ENCODE data around the gene MSI2.

MSI2 gene

GRCh38 chr17:57524839-57525568 is 268.7 kb downstream of the MSI2 start:
- no peak for DNase-seq (ENCODE audit: low read depth)

DNA sequence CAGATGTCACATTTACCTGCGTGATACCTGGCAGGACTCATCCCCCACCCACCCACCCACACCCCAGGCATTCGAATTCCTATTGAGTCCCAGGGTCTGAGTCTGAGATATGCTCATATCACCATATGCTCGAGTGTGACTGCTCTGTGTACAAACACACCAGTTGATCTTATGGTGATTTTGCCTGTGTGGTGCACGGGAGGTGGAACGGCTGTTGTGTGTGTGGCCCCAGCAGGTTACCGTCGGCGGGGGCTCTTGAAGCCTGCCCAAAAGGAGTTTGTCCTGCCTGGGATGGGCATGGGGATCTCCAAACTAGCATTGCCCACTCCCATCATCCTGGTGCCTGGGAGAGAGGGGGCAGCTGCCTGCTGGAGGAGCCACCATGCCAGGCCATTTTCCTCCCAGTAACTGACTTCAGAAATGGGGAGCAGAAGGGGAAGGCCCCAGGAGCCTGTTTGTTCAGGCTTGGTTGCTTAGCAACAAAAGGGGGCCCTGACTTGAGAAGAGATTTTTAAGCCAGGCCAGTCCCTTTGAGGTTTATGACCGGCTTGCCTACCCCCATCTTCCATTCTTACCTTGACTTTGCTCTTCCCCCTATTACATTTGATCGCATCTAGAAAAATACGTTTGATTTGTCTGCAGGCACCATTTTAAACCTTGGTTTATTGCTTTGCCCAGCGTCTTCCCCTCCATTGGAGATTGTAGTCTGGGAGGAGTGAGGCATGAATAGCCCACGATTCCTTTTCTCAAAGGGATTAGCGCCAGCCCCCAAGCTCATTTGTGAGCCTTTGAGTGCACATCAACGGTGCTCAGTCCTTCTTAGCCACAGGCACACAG is 271.1 kb downstream of the MSI2 start:
- no peak for DNase-seq (ENCODE audit: low read depth)

DNA sequence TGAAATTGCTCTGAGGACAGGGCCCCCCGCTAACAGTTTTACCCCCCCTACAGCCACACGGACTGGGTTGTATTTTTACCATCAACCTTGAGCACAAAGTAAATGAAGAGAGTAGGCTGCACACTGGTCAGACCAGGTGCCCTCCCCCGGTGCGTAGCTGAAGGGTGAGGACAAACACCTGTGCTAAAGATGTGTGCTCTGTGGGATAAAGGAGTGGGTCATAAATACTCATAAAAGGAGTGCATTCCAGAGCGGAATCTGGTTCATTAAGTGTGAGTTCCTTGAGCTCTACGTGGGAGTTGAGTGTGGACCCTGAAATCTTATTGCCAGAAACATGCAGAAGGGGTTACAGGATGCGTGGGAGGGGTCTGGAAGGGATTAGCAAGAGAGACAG is 271.7 kb downstream of the MSI2 start:
- DNase-seq (ENCODE audit: low read depth) = no peak

DNA sequence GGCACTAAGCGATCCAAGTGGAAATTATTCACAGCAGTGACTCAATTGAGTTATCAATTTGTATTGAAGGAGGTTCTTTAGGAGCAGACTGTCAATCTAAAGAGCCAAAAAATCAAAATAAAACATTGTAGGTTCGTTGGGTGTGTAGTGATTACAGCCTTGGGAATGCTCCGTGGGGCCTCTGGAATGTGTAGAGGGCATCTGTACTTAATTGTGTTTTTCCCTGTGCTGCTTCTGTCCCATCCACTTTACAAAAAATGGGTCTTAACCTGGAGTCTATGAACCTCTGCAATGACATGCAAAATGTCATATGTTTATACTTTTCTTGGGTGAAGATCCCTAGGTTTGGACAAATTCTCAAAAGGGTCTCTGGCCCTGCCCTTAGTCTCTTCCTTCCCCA is 273.7 kb downstream of the MSI2 start:
- no peak for DNase-seq (ENCODE audit: low read depth)

DNA sequence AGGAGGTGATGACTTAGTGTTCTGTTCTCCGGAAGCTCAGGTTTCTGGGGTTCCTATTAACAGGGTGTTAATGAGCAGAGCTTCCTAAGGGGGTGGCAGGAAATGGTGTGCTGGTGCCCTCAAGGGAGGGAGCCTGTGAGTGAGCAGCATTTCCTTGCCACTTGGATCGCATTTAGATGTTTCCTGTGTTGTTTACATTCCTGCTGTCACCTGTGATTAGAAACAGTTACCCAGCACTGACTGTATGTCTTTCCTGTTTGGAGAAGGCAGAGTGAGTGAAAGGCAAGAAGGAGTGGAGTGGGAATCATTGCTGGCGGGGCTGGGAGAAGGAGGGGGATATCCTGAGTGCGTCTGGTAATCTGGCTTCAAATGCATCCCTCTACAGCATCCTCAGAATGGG is 274.2 kb downstream of the MSI2 start:
- DNase-seq (ENCODE audit: low read depth) = no peak

- DNase-seq (ENCODE audit: low read depth) = no peak
These were observed 274.8 kb downstream of the MSI2 start for GRCh38 chr17:57531078-57531477.

GRCh38 chr17:57531648-57532504 is 275.6 kb downstream of the MSI2 start:
- no peak for DNase-seq (ENCODE audit: low read depth)

GRCh38 chr17:57532556-57532955 is 276.2 kb downstream of the MSI2 start:
- no peak for DNase-seq (ENCODE audit: low read depth)

DNA sequence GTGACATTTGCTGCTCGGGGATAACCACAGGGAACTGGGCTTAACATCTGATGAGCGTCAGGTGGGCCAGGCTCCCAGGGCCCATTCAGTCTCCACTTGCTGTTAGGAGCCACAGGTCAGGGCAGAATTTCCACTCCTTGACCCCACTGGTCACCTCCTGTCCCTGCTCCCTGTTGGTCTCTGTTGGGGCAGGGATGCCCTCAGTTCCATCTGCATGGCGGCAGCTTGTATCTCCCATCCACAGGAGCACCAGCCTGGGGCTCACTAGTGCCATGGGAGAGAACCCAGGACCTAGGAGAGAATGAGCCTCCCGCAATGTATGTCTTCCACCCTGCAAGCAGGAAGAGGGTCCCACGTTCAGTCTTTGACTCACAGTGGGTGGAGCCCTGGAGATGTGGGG is 276.6 kb downstream of the MSI2 start:
- no peak for DNase-seq (ENCODE audit: low read depth)

GRCh38 chr17:57533684-57534305 is 277.5 kb downstream of the MSI2 start:
- DNase-seq (ENCODE audit: low read depth) = no peak

- no peak for DNase-seq (ENCODE audit: low read depth)
These were observed 278.5 kb downstream of the MSI2 start for GRCh38 chr17:57534863-57535248.

DNA sequence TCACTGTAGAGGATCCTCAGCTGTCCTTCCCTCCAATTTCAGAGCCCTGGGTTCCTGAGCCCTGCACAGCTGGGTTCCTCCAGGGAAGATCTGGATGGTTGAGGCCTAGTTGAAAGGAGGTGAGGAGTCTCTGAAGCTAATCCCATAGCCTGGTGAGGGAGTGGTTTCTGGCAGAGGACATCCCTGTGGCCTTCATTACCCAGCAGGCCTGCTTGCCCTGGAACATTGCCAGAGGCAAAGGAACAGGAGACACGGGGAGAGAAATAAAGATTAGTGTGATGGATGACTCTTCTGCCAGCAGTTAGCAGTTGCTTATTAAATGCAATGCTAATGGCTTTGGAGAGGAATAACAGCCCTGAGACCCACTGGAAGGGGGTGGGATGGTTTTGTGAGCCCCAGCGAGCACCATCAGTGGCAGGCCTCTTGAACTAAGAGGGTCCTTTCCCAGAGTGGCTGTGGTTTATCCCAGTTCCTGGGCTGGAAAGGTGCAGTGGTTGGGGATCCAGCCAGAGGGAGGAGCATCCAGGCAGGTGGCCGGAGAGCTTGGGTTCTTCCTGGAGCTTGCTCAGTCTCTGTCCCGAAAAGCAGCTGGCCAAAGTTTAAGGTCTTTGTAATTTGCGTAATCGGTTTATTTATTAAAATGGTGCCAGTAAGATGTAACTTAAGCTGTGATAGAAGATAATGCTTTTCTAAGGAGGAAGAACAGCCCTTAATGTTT is 279.1 kb downstream of the MSI2 start:
- DNase-seq (ENCODE audit: low read depth) = no peak

DNA sequence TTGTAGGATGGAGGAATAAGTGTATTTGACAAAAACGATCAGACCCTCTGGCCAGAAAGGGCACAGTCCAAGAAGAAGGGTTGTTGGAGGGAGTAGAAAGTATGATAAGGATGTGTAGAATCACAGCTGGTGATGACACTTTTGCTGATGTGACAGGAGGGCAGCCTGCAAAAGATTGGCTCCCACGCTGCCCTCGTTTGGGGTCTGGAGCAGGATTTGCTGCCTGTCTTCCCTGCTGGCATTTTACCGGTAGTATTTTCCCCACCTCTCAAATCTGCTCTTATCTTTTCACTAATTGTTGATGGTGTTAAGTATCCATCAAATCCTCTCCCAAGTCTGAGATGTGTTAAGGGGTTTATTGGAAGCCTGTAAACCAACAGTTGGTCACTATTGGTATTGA is 280.0 kb downstream of the MSI2 start:
- no peak for DNase-seq (ENCODE audit: low read depth)

- DNase-seq (ENCODE audit: low read depth) = no peak
These were observed 280.6 kb downstream of the MSI2 start for GRCh38 chr17:57536789-57537523.

GRCh38 chr17:57537524-57538410 is 281.4 kb downstream of the MSI2 start:
- DNase-seq (ENCODE audit: low read depth) = no peak

- no peak for DNase-seq (ENCODE audit: low read depth)
These were observed 282.6 kb downstream of the MSI2 start for GRCh38 chr17:57538736-57539456.

GRCh38 chr17:57539529-57540301 is 283.4 kb downstream of the MSI2 start:
- DNase-seq (ENCODE audit: low read depth) = no peak

- no peak for DNase-seq (ENCODE audit: low read depth)
These were observed 284.3 kb downstream of the MSI2 start for GRCh38 chr17:57540596-57540995.
